Lower lobe of right lung (tissue), 2 donors: ENCODE results near the gene SMARCE1. TPM values are rescaled to one million over a fixed set of nuclear protein-coding genes. Genes with fewer than 3 reads are reported as not detected.

Experiments
- ATAC-seq, 2 donors: fragments of 200-7000 bp; cut with Tn5 transposase; one replicate each; pipeline ENCODE4 v1.9.1; 2020 to 2022; ENCODE audit warnings: mild to moderate bottlenecking in 2 of 2, moderate library complexity in 2 of 2
- DNase-seq: peaks from one replicate; pipeline ENCODE4 v3.0.0-alpha.2; 2020
- H3K27ac ChIP-seq: fragments of 200-600 bp; one replicate; pipeline ENCODE4 v1.8.0; 2022
- H3K27me3 ChIP-seq: fragments of 200-600 bp; one replicate; pipeline ENCODE4 v1.8.0; 2022; ENCODE audit warnings: low read depth
- H3K36me3 ChIP-seq: fragments of 200-600 bp; one replicate; pipeline ENCODE4 v1.8.0; 2022; ENCODE audit warnings: mild to moderate bottlenecking
- H3K4me1 ChIP-seq: fragments of 200-600 bp; one replicate; pipeline ENCODE4 v1.8.0; 2022
- H3K4me3 ChIP-seq: fragments of 200-600 bp; one replicate; pipeline ENCODE4 v1.8.0; 2022; ENCODE audit warnings: mild to moderate bottlenecking
- H3K9me3 ChIP-seq: fragments of 200-600 bp; one replicate; pipeline ENCODE4 v1.8.0; 2022
- intact Hi-C: fragments of 100-400 bp; cut with DNase I; formaldehyde crosslinking; loops from one replicate; pipeline ENCODE4 v1.11.0; 2022
- total RNA-seq: library from RNA; stranded (reverse); fragmentation: NEBNext Ultra II Directional; extraction: Animal tissue kit (Norgen Biotek cat#: 25700); gene quantifications from one replicate; pipeline ENCODE4 v1.2.1, GENCODE V29; 2021
- TF ChIP-seq, protein P1 (sequence below): fragments of 200-600 bp; IDR thresholded peaks from one replicate; pipeline ENCODE4 v1.8.0; 2022; ENCODE audit warnings: antibody characterized with exemption, mild to moderate bottlenecking
- donor health status: DM: no; HTN: yes; CAD: no; lungs with severe emphysema.

SMARCE1 gene
- total RNA-seq, 1 donor from 2014 or later, result 83.6 TPM

DNA sequence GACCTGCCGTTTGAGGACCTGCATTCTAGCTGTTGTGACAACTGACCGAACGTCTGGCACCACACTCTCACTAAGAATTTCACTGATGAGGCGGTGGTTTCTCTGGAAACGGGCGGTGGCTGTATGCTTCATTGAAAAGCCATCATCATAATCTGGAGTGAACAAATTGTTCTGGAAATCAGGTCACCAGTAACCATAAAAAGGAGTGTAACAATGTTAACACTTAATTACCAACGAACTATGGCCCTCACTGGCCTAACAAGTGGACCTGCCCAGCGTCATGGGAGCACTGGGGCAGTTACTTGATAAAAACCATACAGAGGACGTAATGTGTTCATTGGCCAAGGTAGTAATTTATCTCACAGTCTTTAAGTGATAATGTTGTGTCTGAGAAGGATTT, 15.4 kb downstream of the SMARCE1 start:
- ATAC-seq, result no peak
- TF ChIP-seq, protein P1, sequence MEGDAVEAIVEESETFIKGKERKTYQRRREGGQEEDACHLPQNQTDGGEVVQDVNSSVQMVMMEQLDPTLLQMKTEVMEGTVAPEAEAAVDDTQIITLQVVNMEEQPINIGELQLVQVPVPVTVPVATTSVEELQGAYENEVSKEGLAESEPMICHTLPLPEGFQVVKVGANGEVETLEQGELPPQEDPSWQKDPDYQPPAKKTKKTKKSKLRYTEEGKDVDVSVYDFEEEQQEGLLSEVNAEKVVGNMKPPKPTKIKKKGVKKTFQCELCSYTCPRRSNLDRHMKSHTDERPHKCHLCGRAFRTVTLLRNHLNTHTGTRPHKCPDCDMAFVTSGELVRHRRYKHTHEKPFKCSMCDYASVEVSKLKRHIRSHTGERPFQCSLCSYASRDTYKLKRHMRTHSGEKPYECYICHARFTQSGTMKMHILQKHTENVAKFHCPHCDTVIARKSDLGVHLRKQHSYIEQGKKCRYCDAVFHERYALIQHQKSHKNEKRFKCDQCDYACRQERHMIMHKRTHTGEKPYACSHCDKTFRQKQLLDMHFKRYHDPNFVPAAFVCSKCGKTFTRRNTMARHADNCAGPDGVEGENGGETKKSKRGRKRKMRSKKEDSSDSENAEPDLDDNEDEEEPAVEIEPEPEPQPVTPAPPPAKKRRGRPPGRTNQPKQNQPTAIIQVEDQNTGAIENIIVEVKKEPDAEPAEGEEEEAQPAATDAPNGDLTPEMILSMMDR, result no peak
- H3K4me3 ChIP-seq, result no peak overlapping the region
- DNase-seq, result no peak
- intact Hi-C loops, result no loop called here
- H3K36me3 ChIP-seq, result peaks cover 97% of the 10 kb centered on the region
- H3K27me3 ChIP-seq, result no peaks in the 10 kb centered on the region
- no peaks in the 10 kb centered on the region for H3K9me3 ChIP-seq
- H3K4me1 ChIP-seq, result no peaks in the 10 kb centered on the region
- H3K27ac ChIP-seq, result no peak overlapping the region

DNA sequence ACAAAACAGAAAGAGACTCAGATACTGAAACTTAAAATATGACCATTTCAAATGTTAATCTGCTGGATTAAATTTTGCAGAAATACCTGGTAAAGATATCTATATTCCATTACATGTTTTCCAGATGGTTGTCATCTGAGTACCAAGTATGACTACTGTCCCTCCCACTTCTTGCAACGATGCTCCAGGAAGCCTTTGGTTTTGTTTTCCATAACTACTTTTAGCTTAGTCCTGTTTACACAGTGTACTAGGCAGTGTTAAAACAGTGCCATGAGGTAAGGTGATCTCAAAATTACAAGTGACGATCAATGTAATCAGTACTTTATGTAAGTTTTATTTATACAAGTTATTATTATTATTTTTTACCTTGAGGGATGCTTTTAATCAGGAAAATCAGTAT, 17.8 kb downstream of the SMARCE1 start:
- no peaks in the 10 kb centered on the region for H3K27me3 ChIP-seq
- no peak for DNase-seq
- no peak overlapping the region for H3K27ac ChIP-seq
- peaks cover 73% of the 10 kb centered on the region for H3K36me3 ChIP-seq
- TF ChIP-seq, protein P1, result no peak
- H3K9me3 ChIP-seq, result no peaks in the 10 kb centered on the region
- H3K4me3 ChIP-seq, result no peak overlapping the region
- intact Hi-C loops, result no loop called here
- no peaks in the 10 kb centered on the region for H3K4me1 ChIP-seq
- no peak for ATAC-seq

DNA sequence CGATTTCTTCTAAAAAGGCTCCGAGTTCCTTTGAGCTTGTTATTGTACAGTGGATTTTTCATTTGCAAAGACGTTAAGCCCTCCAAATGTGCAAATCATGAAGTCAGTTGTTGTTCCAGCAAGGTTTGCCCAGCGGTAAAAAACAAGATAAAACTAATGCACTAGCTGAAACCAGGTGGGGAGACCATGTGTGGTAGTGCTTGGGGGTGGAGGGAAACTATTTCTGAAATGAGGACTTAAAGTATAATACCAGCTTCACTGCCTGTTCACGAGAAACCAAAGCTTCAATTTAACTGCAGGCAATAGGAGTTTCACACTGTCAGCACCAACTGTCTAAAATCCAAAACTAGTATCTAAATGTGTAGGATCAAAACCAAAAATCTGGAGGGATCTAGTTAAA, 22.3 kb downstream of the SMARCE1 start:
- no peak overlapping the region for H3K4me3 ChIP-seq
- peaks cover 7% of the 10 kb centered on the region for H3K4me1 ChIP-seq
- H3K27me3 ChIP-seq, result no peaks in the 10 kb centered on the region
- TF ChIP-seq, protein P1, result no peak
- no peak overlapping the region for H3K27ac ChIP-seq
- peaks cover 28% of the 10 kb centered on the region for H3K36me3 ChIP-seq
- intact Hi-C loops, result no loop called here
- ATAC-seq (no peak), DNase-seq (no peak)
- no peaks in the 10 kb centered on the region for H3K9me3 ChIP-seq

DNA sequence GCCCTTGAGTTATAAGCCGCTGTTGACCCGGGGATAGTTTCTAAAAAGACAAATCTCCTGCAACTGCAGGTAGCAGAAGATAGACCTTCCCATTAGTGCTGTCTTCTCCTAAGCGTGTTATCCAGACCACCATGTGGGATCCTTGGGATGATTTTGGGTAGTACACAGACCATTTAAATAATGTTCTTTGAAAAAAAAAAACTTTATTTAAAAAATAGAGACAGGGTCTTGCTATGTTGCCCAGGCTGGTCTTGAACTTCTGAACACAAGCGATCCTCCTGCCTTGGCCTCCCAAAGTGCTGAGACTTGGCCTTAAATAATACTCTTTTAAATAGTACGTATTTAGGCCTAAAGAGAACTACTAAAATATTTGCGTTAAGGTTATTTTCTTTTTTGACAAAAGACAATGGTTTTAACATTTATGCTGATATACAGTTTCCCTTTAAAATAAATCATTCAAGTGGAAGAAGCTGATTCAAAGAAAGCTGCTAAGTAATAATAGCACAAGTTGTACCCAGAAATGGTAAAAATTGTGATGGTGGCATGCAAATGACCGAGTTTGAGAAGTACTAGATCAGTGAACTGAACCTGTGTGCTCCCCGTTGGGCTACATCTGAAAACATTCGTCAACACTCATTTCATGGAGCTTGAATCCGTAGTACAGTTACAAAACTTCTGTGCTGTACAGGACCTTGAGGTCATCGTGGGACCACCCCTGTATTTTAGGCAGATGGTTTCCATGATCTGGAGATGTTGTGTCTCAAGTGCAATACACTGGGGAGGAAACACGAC, 24.0 kb downstream of the SMARCE1 start:
- peaks cover 11% of the 10 kb centered on the region for H3K36me3 ChIP-seq
- H3K27ac ChIP-seq, result no peak overlapping the region
- intact Hi-C loops, result no loop called here
- no peaks in the 10 kb centered on the region for H3K27me3 ChIP-seq
- peaks cover 13% of the 10 kb centered on the region for H3K4me1 ChIP-seq
- H3K4me3 ChIP-seq, result no peak overlapping the region
- DNase-seq (no peak), ATAC-seq (no peak)
- H3K9me3 ChIP-seq, result no peaks in the 10 kb centered on the region
- TF ChIP-seq, protein P1, result no peak

DNA sequence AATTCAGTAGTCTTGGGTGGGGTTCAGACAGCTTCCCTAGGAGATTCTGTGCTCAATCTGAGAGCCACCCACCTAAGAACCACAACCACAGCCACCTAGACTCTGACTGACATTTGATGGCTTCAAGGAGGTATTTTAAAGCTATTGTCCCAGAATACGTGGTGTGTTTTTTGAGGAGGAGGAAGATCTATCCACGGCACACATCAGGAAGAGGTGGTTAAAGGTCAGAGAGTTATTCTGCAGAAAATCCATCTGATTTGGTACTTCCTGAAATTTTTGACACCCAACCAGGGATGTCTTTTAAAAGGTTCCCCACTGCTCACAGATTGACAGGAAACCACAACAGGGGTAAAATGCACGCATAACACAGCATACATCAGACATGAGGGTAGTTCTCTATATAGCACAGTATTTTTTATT, 25.1 kb downstream of the SMARCE1 start:
- no peaks in the 10 kb centered on the region for H3K9me3 ChIP-seq
- TF ChIP-seq, protein P1, result no peak
- intact Hi-C loops, result no loop called here
- H3K4me3 ChIP-seq, result no peak overlapping the region
- DNase-seq (no peak), ATAC-seq (no peak)
- peaks cover 18% of the 10 kb centered on the region for H3K4me1 ChIP-seq
- no peaks in the 10 kb centered on the region for H3K27me3 ChIP-seq
- H3K27ac ChIP-seq, result no peak overlapping the region
- H3K36me3 ChIP-seq, result no peaks in the 10 kb centered on the region
